NCI-H82 treated with DMSO at 0.1 percent for 48 hours (cell line): ENCODE results near the gene KCNQ1.

Experiments
- DNase-seq: peaks from one replicate; lab custom pipeline; 2025; ENCODE audit not compliant: unreplicated experiment; lab: John Stamatoyannopoulos, UW

KCNQ1 gene

DNA sequence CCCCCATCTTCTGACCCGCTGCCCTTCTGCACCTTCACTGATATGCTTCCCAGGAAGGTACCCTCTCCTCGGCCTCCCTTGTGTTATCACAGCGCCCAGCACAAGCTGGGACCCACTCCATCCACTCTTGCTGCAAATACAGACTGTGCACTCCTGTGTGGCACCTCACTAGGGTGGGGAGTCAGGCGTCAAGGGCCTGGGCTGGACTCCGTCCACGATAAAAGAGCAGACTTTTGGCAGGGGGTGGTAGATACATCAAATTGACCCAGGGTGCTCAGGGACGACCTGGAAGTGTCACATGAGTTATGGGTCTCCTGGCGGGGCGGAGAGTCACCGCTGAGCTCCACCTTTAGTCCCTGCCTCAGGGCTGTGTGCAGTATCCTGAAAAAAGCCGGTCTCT lies 1.4 kb upstream of the KCNQ1 start:
- DNase-seq: no peak

DNA sequence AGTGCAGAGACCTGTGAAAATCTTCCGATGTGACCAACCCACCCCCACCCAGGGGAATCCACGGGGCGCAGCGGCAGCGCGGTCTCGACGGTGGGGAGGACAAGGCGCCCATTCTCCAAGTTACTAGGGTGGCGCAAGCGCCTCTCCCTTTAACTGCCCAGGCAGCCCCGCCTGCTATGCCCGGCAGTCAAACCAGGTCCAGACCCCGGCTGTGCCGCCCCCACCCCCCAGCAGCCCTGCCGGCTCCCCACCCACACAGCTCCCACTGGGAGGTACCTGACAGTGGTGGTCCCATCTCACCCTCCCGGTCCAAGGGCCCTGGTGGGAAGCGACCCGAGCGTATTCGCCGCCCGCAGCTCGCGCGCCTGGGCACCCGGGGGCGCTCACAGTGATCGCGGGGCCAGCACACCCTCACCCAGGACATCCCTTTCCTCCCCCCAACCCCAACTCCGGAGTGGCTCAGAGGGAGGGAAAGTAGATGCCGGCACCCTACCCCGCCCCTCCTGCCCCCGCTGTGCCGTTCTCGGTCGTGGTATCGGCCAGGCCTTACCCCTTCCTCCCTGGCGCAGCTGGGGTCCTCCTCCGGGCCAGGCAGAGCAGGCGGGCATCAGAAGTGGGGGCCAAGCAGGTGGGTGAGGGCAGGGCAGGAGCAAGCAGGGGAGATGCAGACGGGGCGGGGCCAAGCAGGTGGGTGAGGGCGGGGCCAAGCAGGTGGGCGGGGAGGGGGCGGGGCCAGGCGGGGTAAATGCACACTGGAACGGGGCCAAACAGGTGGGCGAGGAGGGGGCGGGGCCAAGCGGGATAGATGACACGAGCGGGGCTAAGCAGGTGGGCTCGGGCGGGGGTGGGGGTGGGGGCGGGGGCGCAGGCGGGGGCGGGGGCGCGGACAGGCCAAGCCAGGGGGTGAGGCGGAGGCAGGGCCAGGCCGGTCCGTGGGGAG lies 657 bp upstream of the KCNQ1 start, which contains the start of gene TRPM5:
TSS of gene TRPM5 (minus strand) at position 634 of the 940 bp plus-strand sequence. CDS start 21,478 bp downstream, outside the sequence.
- DNase-seq: no peak

DNA sequence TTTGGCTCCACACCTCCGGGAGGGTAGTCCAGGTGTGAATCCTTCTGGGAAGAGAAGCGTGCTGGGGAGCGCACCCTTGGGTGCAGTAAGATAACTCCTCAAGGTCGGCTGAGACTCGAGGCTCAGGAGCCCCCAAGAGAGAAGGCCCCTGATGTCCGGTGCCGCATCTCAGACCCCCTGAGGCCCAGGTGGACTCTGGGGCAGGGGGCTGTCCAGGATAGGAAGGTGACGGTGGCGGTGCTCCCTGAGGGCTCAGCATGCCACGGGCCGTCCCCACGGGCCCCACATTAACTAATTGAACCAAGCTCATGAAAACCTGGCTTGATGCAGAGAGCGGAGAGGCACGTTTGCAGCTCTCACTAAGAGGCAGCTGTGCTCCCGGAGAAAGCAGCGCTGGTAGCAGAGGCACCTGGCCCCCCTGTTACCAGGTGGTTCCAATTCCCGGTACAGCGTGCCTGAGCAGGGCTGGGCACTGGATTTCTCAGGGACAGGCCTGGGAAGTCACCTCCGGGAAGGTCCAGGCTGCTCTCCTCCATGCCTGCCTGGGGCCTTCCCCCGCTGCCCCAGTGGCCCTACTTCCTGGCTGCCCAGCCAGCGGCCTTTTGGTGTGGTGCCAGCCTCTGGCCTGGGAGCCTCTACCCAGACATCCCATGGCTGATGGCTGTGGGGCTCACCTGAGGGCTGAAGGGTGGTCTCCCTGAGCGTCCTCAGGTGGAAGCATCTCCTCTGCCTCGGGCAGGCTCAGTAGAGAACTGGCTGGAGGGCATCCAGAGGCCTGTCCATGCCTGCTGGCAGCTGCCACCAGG lies 1.1 kb downstream of the KCNQ1 start:
- DNase-seq: no peak

DNA sequence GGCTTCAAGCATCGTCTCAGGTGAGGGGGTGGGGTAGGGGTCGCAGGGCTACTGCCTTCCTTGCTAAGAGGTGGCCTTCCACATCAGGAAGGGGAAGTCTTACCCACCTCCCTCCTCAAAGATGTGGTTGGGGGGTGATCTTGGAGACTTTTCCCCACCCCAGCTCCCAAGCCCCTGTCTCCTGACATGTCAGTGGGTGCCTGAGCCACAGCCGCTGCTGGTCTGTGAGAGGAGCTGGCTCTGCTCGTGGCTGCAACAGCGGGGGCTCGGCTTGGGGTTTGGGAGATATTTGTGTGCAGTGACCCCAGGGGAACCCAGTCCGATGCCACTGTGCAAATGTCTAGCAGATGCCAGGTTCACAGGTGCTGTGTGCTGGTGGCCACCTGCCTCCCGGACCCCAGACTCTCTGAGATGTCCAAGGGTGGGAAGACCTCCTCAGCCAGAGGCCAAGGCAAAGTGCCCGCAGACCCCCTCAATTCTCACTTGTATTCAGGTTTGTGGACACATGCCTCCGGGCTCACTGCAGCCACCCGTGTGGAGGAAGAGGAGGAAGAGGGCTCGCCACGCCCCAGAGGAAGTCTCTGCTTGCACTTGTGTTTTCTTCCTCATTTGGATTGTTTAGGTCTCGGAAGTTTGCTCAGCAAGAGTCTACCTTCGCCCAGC lies 1.9 kb downstream of the KCNQ1 start:
- no peak for DNase-seq

DNA sequence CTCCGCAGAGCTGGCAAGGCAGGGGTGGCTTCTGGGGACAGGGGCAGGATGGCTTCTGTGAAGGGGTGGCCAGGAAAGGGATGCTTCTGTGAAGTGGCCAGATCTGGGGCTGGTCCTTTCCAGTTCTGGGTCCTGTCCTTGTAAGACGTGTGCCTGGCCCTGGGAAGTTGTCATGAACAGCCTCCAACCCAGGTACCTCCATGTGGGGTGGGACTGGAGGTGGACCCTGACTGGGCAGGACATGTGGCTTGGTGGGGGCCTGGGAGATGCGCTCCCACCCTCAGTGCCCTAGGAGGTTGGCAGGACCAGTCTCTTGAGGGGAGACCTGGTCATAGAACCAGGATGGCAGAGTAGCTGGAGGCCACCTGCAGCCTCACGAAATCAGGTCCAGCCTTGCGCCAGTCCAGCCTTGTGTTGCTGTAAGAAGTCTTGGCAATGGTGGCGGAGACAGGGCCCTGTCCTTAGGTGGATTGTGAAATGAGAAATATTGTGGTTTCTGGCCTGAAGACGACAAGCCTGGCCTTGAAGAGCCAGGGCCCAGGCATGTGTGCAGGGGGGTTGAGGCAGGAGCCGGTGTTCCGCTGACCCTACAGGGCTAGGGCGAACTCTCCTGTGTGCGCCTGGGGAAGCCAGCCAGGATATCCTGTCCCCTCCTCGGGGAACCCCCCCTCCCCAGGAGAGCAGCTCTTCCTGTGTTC lies 2.6 kb downstream of the KCNQ1 start:
- no peak for DNase-seq

DNA sequence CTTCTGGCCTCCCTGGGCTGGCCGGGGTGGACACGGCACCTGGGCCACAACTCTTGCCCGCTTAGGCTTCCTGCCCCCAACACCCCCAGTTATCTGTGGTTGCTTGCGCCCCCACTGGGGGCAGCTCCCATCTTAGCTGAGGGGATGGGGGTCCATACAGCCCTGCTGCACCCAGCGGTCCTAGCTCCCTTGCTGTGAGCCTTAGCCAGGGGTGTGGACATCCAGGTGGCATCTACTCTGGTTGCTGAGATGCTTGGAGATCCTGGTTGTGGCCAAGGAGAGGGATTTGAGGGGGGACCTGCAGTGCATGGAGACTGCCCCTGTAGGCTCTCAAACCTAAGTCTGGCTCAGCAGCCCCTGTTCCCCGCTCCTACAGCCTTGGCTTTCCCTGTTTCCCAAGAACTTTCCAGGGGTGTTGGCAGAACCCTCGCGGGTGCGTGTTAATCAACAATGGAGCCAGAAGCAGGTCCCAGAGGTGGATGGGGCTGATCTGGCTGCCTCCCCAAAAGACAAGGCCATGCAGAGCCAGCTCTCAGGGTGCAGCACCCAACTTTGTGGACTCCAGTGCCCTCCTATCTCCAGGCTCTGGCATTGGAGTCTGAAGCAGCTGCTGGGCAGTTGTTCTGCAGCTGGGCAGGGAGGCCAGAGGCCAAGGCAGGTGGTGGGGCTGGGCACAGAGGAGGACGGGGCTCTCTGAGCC lies 3.3 kb downstream of the KCNQ1 start:
- DNase-seq: no peak

DNA sequence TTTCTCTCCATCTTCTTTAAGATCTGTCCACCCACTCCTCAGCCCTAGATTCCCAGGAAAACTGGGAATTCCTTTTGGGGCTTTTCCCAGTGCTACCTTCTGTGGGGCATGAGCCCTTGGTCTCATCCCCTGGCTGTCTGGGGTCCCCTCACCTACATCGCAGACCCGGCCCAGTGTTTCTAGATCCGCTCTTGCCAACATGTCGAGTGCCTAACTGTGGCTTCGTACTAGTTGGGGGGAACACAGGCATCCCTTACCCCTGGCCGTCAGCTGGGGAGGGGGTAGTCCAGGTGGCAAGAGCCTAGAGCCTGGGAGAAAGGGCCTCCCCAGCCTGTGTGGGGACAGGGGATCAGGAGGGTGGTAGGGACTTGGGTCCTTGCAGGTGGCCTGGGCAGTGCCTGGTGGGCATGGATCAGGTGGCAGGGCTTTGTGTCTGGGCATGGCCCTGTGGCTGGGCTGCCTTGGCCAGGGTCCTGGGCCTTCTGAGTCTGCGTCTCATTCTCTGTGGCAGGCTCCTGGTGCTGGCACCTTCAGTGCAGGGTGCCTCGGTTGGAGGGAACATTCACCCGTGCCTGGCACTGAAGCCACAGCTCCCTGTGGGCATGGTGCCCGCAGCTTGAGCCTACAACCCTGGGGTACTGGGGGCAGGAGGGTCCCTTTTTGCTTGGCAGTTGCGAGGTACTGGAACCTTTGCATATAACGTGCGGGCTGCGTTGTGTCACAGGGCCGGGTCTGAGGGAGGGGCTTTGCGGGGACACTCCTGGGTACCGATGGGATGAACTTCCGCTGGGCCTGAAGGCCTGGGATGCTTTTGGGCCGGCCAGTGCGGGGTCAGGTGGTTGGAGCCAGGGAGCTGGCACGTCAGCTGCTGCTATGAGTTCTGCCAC lies 4.1 kb downstream of the KCNQ1 start:
- DNase-seq: no peak

DNA sequence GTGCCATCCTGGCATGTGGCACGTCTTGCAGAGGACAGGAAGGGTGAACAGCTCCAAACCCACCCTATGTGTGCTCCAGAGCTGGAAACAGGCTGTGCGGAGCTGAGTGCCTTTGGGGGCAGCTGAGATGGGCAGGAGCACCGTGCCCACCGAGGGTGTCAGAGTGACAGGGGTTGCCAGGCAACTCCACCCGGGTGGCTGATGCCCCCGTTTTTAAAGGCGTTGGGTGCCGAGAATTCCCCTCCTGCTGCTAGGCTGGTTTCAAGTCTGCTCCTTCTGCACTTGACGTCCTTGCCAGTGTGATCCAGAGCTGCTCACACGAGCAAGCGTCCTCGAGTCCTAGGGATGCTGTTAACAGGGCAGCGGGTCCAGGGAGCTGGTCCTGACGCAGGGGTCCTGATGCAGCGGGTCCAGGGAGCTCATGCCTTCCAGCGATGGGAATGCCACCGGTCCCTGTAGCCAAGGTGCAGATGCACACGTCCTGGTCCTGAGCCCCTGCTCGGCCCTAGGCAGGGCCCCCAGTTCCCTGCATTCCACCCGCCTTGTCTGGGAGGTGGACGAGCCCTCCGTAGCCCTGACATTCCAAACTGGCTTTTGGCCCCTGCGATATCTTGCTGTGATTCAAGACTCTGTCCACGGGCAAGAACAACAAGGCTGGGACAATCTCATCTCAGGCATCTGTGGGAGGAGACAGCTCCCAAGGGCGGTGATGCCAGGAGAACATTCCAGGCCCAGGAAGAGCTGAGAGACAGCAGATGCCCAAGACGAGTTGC lies 4.9 kb downstream of the KCNQ1 start:
- DNase-seq: no peak

DNA sequence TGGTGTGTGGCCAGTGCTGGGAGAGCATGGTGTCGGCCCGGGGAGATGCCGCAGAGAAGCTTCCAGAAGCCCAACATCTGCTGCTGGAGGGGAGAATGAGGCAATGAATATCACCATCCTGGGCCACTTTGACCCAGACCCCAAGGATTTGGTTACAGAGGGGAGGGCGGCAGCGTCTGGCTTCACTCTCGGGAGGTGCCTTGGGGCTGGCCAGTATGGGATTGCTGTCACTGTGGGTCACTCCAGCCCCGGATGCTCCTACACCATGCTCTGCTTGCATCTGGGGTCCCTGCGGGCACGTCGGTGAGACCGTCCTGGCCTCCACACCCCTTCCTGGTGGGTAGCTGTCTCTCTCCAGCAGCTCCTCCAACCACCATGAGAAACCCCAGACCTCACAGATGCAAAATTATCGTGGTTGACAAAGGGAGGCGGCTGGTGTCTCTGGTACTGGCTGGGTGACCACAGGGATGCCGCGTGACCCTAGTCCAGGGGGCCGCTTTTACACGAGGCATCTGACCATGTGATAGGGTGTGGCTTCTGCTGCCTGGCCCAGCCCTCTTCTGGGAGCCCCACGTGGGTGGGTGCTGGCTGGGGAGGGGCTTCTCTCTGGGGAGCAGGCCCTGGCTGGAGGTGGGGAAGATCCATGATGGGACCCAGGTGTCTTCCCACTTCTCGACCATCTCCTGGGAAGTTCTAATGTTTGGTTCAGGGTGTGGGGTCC lies 5.7 kb downstream of the KCNQ1 start:
- no peak for DNase-seq

DNA sequence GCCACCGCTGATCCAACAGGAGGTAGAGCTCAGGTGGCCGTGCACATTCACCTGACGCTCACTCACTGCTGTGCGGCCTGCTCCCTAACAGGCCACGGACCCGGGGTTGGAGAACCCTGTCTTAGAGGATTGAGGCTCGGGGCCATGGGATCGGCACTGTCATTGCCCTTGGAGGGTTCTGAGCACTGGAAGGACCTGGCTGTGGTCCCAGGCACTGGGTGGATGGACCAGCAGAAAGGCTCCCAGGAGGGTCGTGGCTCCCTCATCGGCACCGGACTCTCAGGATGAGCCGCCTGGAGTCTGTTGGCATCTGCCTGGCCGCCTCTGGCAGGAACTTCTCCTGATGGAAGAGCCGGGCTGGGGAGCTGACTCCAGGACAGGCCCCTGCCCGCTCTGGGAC lies 6.5 kb downstream of the KCNQ1 start:
- DNase-seq: no peak

DNA sequence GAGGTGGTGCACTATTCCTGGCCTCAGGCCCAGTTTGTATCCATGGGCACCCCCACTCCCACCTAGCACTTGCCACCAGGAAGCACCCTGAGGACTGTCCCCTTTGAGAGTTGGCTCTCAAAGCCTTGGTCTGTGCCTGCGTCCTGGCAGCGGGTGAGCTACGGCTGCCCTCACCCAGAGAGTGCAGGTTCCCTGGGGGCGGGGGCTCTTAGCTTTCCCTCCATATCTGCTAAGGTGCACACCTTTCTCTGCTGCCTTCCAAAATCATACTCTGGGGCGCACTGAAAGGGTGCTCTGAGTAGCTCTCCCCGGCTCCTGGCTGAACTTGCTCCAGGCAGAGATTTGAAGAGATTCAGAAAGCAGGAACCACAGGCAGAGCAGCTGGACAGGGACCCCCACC lies 7.1 kb downstream of the KCNQ1 start:
- DNase-seq: no peak

DNA sequence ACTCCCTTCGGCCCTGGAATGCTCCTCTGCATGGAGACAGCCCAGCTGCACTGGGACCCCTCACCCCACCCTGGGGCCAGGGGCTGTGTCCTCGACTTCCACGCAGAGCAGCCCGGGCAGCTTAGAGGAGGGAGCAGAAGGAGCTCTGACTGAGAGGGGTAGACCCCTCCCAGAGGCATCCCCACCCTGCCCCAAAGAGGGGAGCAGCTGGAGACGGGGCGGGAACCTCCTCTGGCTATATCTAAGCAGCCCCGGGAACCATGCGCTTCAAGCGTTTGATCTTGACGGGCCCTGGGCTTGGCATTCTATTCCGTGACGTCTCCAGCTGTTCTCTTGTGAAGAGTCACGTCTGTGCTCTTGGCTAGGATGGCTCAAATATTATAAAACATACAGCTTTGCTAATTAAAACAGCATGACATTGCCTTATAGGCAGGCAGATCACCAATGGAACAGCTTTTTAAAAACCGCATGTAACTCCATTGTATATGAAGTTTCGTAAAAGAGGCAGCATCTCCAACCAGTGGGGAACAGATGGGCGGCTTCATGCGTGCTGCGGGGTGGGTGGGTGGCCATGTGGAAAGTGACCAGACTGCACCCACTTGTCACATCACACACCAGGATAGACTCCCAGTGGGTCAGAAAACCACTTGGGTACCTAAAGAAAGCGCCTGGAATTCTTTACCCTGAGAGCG lies 7.7 kb downstream of the KCNQ1 start:
- no peak for DNase-seq

DNA sequence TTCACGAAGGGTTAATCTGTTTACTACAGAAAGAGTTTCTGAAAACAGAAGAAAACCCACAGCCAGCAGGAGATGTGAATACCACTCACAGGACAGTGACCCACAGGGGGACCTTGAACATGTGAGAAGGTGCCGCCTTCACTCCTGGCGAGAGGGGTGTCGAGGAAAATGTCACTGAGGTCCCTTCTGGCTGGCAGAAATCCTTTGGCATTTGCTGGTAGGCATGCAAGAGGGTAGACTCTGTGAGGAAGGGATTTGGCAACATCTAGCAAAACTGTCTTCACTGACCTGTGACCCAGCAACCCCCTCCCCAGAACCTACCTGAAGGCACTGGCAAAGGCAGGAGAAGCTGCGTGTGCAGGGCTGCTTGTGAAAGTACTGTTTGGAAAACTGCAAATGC lies 8.6 kb downstream of the KCNQ1 start:
- DNase-seq: no peak

DNA sequence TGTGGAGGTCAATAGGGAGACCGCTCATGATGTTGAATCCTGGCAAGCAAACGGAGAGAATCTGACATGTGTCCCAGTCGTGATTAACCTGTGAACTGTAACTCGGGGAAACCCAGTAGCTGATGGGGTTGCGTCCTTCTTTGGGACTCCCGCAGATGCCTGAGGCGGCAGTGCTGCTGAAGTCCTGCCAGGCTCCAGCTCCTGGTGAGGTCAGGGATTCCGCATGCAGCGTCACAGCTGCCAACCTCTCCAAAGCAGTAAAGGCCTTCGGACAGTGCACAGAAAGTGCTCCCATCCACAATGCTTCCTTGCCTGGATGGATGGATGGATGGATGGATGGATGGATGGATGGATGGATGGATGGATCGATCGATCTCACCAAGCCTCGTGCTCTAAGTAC lies 13.5 kb downstream of the KCNQ1 start:
- no peak for DNase-seq

DNA sequence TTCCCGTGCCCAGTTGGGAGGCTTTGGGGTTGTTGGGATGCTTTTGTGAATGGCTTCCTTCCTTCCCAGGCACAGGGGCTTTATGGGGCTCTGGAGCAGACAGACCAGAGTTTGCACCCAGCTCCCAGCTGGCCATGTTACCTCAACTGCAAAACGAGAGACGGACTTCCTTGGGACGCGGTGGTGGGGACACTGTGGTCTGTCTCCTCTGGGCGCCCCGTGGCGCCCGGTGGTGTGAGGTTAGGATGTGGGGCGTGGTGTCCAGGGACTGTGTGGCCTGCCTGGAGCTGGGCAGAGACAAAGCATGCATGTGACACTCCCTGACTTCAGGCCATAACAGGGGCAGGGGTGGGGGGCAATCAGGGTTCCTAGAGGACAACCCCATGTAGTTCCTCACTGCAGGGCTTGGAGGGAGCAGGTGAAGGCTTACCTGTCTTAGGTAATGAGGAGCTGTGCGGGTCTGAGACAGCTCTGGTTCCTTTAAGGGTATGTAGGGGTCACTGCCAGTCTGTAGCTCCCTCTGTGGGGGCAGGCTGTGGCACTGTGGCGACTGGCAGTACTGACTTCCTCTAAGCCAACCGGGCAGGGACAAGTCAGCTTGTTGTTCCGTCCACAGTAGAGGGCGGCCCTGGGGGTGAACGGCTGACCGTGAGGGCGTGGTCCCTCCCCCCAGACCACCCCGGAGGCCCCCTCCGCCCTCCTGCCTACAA lies 14.4 kb downstream of the KCNQ1 start:
- no peak for DNase-seq

DNA sequence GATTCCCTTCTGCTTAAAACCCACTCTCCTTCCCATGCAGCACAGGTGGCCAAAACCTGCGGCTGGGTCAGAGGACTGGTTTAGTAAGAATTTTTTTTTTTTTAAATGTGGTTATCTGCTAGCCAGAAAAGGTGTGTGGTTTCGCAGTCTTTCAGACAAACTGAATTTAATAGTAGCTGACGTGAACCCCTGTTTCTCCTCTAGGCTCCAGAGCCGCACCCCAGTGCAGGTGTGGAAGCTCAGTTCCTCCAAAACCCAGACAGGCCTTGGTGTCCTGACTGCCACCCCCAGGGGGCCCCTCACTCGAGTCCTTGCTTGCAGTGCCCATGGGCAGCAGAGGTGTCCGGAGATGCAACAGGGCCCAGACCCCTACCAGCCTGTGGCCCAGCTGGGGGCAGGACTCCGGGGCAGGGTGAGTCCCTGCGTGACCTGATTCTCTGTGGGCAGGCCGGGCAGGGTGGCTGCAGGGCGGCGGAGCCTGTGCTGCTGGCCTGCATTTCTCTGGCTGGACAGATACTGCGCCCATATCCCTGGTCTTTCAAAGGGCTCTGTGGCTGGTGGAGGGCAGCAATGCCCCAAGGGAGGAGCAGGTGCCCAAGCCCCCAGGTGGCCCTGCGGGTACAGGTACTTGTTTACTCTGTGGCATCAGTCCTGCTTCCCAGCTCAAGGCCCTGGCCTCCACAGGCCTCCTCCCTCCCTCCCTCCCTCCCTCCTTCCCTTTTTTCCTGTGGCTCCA lies 15.2 kb downstream of the KCNQ1 start:
- no peak for DNase-seq
